Measurements from ENCODE around the gene ABT1. TPM values are rescaled to one million over a fixed set of nuclear protein-coding genes. Genes with fewer than 3 reads are reported as not detected.

The ABT1 gene
- 10 to 100 TPM in 2 of 4 donors, 1 to 10 TPM in 2; 9.1 to 13.6 (median 10.2) TPM for total RNA-seq

GRCh38 chr6:26596579-26597388, at the start of gene ABT1:
Gene ABT1 (plus strand): TSS chr6:26596953. CDS start chr6:26596983, 30 bp downstream.
- no peak for TF ChIP-seq CTCF (IDR thresholded peaks at IDR 0.05; ENCODE audit: low read depth)

GRCh38 chr6:26550250-26550993, 46.3 kb upstream of the ABT1 start:
- no peak for TF ChIP-seq CTCF (IDR thresholded peaks at IDR 0.05; ENCODE audit: low read depth)

- no peak for TF ChIP-seq CTCF (IDR thresholded peaks at IDR 0.05; ENCODE audit: low read depth)
Observed at GRCh38 chr6:26552205-26552604, 44.5 kb upstream of the ABT1 start.

- no peak for TF ChIP-seq CTCF (IDR thresholded peaks at IDR 0.05; ENCODE audit: low read depth)
Observed at GRCh38 chr6:26552640-26553188, 44.0 kb upstream of the ABT1 start.

- no peak for TF ChIP-seq CTCF (IDR thresholded peaks at IDR 0.05; ENCODE audit: low read depth)
Observed at GRCh38 chr6:26553264-26553634, 43.5 kb upstream of the ABT1 start.

GRCh38 chr6:26553635-26554446, 42.9 kb upstream of the ABT1 start:
- TF ChIP-seq CTCF (IDR thresholded peaks at IDR 0.05; ENCODE audit: low read depth) = no peak

GRCh38 chr6:26554447-26554696, 42.4 kb upstream of the ABT1 start:
- TF ChIP-seq CTCF (IDR thresholded peaks at IDR 0.05; ENCODE audit: low read depth) = no peak
